Nephron progenitor cell (in vitro differentiated cells): ENCODE results near the gene TLK1.

Experiments used
- DNase-seq: peaks from one replicate; pipeline ENCODE4 v3.0.0; 2021
- H3K27ac Mint-ChIP-seq: 2 replicates; pipeline ENCODE4 v1.8.0; 2021; ENCODE audit warnings: mild to moderate bottlenecking, moderate library complexity, mixed read lengths
- H3K27me3 Mint-ChIP-seq: 2 replicates; pipeline ENCODE4 v1.8.0; 2021; ENCODE audit warnings: mild to moderate bottlenecking, low read depth, mixed read lengths; ENCODE audit not compliant: poor library complexity
- H3K36me3 Mint-ChIP-seq: 2 replicates; pipeline ENCODE4 v1.8.0; 2021; ENCODE audit warnings: low read depth, mixed read lengths
- H3K4me1 Mint-ChIP-seq: 2 replicates; pipeline ENCODE4 v1.8.0; 2021; ENCODE audit warnings: mixed read lengths
- H3K4me3 Mint-ChIP-seq: 2 replicates; pipeline ENCODE4 v1.8.0; 2021; ENCODE audit warnings: mild to moderate bottlenecking, moderate library complexity, mixed read lengths
- H3K9me3 Mint-ChIP-seq: 2 replicates; pipeline ENCODE4 v1.8.0; 2021; ENCODE audit warnings: mild to moderate bottlenecking, moderate library complexity, mixed read lengths
- TF ChIP-seq, protein P1 (sequence below): fragments of 200-600 bp; sonication (generic); IDR thresholded peaks from 2 replicates; pipeline ENCODE4 v1.5.0; 2021; ENCODE audit warnings: antibody characterized with exemption

The TLK1 gene

DNA sequence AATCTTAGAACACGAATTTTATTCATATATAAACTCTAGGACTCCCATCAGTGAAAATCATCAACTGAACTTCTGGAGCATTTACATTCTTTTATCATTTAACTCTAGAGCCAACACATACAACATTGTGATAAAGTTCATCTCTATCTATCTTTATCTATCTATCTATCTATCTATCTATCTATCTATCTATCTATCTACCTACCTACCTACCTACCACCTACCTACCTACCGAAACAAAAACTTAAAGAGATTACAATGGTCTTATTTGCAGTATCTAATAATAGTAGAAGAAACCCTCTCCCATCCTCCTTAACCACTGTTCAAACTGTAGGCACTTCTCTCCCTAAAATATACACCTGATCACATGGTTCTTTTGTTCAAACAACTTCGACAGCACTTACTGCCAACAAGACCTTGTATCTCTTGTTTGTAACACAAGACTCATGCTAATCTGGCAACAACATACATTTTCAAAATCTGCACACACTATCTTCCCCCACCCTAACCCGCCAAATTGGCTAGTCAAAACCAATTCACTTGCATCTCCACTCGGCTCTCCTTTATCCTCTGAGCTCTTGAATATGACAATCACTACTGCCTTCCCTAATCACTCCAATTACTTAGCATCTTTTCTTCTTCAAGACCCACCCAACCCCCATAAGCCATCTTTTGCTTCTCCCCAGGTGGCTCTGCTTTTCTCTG, 162.6 kb downstream of the TLK1 start:
- DNase-seq: no peak
- Mint-ChIP-seq H3K9me3 (no peaks in the 10 kb centered on the region), H3K4me3 (no peak overlapping the region), H3K4me1 (no peaks in the 10 kb centered on the region), H3K36me3 (peaks cover 71% of the 10 kb centered on the region), H3K27ac (no peak overlapping the region), H3K27me3 (no peaks in the 10 kb centered on the region)
- TF ChIP-seq, protein P1, sequence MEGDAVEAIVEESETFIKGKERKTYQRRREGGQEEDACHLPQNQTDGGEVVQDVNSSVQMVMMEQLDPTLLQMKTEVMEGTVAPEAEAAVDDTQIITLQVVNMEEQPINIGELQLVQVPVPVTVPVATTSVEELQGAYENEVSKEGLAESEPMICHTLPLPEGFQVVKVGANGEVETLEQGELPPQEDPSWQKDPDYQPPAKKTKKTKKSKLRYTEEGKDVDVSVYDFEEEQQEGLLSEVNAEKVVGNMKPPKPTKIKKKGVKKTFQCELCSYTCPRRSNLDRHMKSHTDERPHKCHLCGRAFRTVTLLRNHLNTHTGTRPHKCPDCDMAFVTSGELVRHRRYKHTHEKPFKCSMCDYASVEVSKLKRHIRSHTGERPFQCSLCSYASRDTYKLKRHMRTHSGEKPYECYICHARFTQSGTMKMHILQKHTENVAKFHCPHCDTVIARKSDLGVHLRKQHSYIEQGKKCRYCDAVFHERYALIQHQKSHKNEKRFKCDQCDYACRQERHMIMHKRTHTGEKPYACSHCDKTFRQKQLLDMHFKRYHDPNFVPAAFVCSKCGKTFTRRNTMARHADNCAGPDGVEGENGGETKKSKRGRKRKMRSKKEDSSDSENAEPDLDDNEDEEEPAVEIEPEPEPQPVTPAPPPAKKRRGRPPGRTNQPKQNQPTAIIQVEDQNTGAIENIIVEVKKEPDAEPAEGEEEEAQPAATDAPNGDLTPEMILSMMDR: no peak

DNA sequence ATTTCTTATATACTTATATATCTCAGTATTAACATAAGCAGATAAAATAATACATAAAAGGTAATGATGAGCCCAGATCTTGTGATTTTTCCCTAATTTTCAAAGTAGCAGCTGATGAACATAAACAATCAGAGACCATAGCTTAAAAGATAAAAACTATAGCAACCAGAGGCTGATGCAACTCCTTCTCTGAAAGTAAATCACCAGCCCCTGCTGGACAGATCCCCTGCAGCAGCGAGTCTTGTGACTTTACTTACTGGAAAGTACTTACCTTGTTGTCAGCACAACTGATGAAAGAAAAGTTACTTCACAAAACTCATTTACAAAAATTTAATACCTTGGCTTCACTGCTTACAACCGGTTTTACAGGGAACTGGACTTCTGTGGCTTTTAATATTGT, 164.4 kb downstream of the TLK1 start:
- Mint-ChIP-seq H3K4me3 (no peak overlapping the region), H3K36me3 (peaks cover 64% of the 10 kb centered on the region), H3K9me3 (no peaks in the 10 kb centered on the region), H3K27ac (no peak overlapping the region), H3K27me3 (no peaks in the 10 kb centered on the region), H3K4me1 (no peaks in the 10 kb centered on the region)
- no peak for DNase-seq
- TF ChIP-seq, protein P1: no peak

DNA sequence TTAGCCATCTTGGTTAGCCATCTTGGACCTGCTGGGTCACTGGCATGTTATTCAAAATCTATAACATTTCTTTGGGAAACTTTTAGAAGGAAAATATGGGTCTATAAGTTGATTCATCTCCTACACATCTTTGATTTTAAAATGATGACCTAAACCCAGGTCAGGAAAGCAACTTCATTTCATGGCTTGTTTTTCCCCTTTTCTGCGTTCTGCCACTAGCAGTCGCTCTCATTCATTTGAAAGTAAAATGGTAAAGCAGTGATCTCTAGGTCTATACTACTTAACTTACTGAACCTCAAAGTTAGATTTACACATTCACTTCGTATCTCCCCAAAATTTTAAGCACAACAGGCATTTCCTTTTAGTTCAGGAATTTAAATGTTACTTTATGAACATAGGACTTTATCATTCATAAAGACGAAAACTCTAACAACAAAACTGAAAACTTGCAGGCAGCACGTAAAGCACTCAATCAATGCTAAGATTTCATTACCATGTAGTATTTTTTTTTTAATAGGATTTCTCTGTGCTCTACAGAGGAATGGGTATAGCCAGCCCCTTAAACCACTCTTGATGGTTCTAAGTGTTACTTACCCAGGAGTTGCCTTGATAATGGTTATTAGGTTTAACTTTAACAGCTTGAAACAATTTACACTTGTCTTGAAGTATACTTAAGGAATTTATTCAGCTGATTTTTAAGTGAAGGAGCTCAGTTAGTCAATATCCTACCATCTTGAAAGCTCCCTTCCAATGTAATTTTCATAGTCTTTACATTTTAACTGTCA, 169.1 kb downstream of the TLK1 start:
- no peaks in the 10 kb centered on the region for H3K27me3 Mint-ChIP-seq
- no peaks in the 10 kb centered on the region for H3K4me1 Mint-ChIP-seq
- no peaks in the 10 kb centered on the region for H3K9me3 Mint-ChIP-seq
- DNase-seq: no peak
- no peak overlapping the region for H3K27ac Mint-ChIP-seq
- H3K36me3 Mint-ChIP-seq: peaks cover 50% of the 10 kb centered on the region
- no peak overlapping the region for H3K4me3 Mint-ChIP-seq
- TF ChIP-seq, protein P1: no peak

DNA sequence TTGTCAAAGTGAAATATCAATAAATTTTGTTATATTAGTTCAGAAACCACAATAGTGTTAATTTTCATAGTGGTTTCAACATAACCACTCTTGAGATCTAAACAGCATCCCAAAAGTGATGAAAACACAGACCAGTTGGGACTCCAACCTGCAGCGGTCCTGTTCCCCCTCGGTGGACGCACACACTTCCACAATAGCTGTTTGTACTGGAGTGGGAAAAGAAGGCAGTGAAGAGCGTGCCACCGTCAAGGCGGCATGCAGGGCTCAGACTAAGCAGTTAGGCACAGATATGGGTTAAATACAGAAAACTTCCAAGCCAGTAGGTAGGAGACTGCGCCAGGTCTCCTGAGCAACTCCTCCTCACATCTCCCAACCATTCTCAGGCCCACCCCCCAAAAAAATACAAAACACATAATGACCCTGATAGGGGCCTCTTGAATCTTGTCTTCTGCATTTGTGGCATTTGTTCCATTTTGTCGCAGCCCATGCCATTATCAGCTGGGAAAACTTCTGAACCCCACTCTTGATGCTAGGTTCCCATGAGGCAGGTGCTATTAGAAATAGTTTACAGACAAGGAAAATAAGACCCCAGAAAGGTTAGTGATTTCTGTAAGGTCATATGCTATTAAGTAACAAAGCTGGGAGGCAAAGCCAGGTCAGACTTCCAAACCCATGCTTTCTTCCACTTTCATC, 174.0 kb downstream of the TLK1 start:
- TF ChIP-seq, protein P1: no peak
- DNase-seq: no peak
- H3K27me3 Mint-ChIP-seq: no peaks in the 10 kb centered on the region
- H3K27ac Mint-ChIP-seq: no peak overlapping the region
- H3K9me3 Mint-ChIP-seq: peaks cover 5% of the 10 kb centered on the region
- H3K4me3 Mint-ChIP-seq: no peak overlapping the region
- H3K36me3 Mint-ChIP-seq: peaks cover 32% of the 10 kb centered on the region
- peaks cover 11% of the 10 kb centered on the region for H3K4me1 Mint-ChIP-seq

DNA sequence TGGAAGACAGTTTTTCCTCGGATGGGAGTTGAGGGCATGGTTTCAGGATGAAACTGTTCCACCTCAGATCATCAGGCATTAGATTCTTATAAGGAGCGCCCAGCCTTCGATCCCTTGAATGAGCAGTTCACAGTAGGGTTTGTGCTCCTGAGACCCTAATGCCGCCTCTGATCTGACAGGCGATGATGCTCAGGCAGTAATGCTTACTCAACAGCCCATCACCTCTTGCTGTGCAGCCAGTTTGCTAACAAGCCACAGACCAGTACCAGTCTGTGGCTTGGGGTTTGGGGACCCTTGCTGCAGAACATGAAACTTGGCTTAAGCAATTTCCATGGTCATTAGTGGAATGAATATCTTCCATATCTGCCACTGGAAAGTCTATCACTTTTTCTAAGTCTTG, 175.3 kb downstream of the TLK1 start:
- Mint-ChIP-seq H3K36me3 (peaks cover 22% of the 10 kb centered on the region), H3K27ac (no peak overlapping the region), H3K4me3 (no peak overlapping the region), H3K9me3 (peaks cover 5% of the 10 kb centered on the region), H3K4me1 (peaks cover 23% of the 10 kb centered on the region), H3K27me3 (no peaks in the 10 kb centered on the region)
- DNase-seq: no peak
- TF ChIP-seq, protein P1: no peak
